ENCODE results near the gene RAB34.

DNA sequence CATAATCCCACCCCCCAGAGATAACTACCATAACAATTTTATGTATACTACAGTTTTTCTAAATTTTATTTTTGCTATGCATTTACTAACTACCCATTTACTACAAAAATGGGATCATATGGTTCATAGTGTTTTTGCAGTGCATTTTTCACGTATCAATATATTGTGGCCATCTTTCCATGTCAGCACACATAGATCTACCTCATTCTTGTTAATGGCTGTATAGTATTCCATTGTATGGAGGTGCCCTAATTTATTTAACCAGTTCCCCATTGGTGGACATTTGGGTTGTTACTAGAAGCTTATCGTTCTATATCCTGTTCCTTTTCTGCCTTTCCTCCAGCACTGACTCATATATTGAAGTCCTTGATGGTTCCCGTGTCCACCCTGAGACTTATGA, 28.7 kb downstream of the RAB34 start:
- TF ChIP-seq EZH2 (IDR thresholded peaks at IDR 0.05) (no peak), POLR2AphosphoS5 (IDR thresholded peaks at IDR 0.05; ENCODE audit: borderline replicate concordance, low read depth, low read length) (no peak)

Measured in SK-N-MC (cell line).